SK-N-SH treated with all-trans-retinoic acid at 6 μM for 48 hours (cell line): ENCODE data around the gene VPS35L.

Experiments
- ARNTL ChIP-seq: fragments of 450-650 bp; formaldehyde crosslinking; IDR thresholded peaks from 2 replicates; pipeline ENCODE4 v1.5.0; 2020; ENCODE audit warnings: low read depth, mild to moderate bottlenecking, moderate library complexity, borderline replicate concordance
- BACH2 ChIP-seq: fragments of 250-450 bp; sonication (Bioruptor Pico); IDR thresholded peaks from 2 replicates; pipeline ENCODE4 v1.9.0; 2021; ENCODE audit warnings: mild to moderate bottlenecking, borderline replicate concordance
- ESRRG ChIP-seq: fragments of 250-450 bp; sonication (Bioruptor Pico); IDR thresholded peaks from 2 replicates; pipeline ENCODE4 v1.6.1; 2021; ENCODE audit warnings: mild to moderate bottlenecking
- RARB ChIP-seq: fragments of 250-450 bp; sonication (Bioruptor Pico); IDR thresholded peaks from 2 replicates; pipeline ENCODE4 v1.8.0; 2021; ENCODE audit warnings: mild to moderate bottlenecking, moderate library complexity
- TOX ChIP-seq: fragments of 250-450 bp; sonication (Bioruptor Pico); IDR thresholded peaks from 2 replicates; pipeline ENCODE4 v1.8.0; 2021; ENCODE audit warnings: mild to moderate bottlenecking, moderate library complexity, borderline replicate concordance
- TF ChIP-seq, protein P1 (sequence below): fragments of 250-450 bp; sonication (Bioruptor Pico); IDR thresholded peaks from 2 replicates; pipeline ENCODE4 v1.8.0; 2020; ENCODE audit warnings: mild to moderate bottlenecking, moderate library complexity, borderline replicate concordance
- TF ChIP-seq, protein P2 (sequence below): fragments of 250-450 bp; sonication (Bioruptor Pico); IDR thresholded peaks from 2 replicates; pipeline ENCODE4 v1.5.1; 2020; ENCODE audit warnings: low read depth, mild to moderate bottlenecking, moderate library complexity
- TF ChIP-seq, protein P3 (sequence below): fragments of 250-450 bp; sonication (Bioruptor Pico); IDR thresholded peaks from 2 replicates; pipeline ENCODE4 v1.5.0; 2020; ENCODE audit warnings: mild to moderate bottlenecking, moderate library complexity

DNA sequence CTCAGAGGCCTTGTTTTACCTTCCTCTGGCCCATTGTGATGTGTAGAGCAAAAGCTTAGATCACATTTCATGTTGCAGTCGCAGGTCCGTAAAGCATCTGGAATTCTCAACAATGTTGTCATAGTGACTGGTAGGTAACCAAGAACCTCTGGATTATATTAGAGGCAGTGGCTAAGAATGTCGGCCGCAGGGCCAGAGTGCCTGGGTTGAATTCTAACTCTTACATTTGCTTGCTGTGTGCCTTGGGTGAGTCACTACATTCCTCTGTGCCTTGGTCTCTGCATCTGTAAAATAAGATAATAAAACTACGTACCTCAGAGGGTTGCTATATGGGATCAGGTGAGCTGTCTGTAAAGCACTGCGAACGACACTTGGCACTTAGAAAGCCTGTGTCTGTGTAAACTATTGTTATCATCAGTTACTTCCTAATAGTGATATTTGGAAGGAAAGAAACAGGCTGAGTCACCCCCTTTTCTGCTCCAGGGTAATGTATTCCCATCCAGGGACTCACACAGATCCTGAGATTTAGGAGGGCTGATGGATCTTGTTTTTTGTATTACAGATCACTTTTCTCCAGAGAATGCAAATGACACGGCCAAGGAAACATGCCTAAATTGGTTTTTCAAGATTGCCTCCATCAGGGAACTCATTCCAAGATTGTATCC is 52.2 kb downstream of the VPS35L start:
- TF ChIP-seq ARNTL (CRISPR knock-in tag): no peak
- TF ChIP-seq BACH2 (CRISPR knock-in tag): no peak
- TF ChIP-seq, protein P1, sequence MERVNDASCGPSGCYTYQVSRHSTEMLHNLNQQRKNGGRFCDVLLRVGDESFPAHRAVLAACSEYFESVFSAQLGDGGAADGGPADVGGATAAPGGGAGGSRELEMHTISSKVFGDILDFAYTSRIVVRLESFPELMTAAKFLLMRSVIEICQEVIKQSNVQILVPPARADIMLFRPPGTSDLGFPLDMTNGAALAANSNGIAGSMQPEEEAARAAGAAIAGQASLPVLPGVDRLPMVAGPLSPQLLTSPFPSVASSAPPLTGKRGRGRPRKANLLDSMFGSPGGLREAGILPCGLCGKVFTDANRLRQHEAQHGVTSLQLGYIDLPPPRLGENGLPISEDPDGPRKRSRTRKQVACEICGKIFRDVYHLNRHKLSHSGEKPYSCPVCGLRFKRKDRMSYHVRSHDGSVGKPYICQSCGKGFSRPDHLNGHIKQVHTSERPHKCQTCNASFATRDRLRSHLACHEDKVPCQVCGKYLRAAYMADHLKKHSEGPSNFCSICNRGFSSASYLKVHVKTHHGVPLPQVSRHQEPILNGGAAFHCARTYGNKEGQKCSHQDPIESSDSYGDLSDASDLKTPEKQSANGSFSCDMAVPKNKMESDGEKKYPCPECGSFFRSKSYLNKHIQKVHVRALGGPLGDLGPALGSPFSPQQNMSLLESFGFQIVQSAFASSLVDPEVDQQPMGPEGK: no peak
- TF ChIP-seq, protein P2, sequence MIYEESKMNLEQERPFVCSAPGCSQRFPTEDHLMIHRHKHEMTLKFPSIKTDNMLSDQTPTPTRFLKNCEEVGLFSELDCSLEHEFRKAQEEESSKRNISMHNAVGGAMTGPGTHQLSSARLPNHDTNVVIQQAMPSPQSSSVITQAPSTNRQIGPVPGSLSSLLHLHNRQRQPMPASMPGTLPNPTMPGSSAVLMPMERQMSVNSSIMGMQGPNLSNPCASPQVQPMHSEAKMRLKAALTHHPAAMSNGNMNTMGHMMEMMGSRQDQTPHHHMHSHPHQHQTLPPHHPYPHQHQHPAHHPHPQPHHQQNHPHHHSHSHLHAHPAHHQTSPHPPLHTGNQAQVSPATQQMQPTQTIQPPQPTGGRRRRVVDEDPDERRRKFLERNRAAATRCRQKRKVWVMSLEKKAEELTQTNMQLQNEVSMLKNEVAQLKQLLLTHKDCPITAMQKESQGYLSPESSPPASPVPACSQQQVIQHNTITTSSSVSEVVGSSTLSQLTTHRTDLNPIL (CRISPR knock-in tag): no peak
- TF ChIP-seq RARB (CRISPR knock-in tag): no peak
- no peak for TF ChIP-seq ESRRG (CRISPR knock-in tag)
- TF ChIP-seq, protein P3, sequence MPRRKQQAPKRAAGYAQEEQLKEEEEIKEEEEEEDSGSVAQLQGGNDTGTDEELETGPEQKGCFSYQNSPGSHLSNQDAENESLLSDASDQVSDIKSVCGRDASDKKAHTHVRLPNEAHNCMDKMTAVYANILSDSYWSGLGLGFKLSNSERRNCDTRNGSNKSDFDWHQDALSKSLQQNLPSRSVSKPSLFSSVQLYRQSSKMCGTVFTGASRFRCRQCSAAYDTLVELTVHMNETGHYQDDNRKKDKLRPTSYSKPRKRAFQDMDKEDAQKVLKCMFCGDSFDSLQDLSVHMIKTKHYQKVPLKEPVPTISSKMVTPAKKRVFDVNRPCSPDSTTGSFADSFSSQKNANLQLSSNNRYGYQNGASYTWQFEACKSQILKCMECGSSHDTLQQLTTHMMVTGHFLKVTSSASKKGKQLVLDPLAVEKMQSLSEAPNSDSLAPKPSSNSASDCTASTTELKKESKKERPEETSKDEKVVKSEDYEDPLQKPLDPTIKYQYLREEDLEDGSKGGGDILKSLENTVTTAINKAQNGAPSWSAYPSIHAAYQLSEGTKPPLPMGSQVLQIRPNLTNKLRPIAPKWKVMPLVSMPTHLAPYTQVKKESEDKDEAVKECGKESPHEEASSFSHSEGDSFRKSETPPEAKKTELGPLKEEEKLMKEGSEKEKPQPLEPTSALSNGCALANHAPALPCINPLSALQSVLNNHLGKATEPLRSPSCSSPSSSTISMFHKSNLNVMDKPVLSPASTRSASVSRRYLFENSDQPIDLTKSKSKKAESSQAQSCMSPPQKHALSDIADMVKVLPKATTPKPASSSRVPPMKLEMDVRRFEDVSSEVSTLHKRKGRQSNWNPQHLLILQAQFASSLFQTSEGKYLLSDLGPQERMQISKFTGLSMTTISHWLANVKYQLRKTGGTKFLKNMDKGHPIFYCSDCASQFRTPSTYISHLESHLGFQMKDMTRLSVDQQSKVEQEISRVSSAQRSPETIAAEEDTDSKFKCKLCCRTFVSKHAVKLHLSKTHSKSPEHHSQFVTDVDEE: no peak
- no peak for TF ChIP-seq TOX (CRISPR knock-in tag)
